IMR-90 (cell line): ENCODE results near the gene ALOX5AP.

Source experiments
- RFX5 ChIP-seq: IDR thresholded peaks from 2 replicates; pipeline ENCODE4 v1.8.0; 2012; ENCODE audit warnings: low read depth, mild to moderate bottlenecking, low read length, moderate library complexity
- TF ChIP-seq, protein P1 (sequence below): conservative IDR thresholded peaks from 2 replicates; pipeline ENCODE4 v1.5.1; 2012; ENCODE audit warnings: mild to moderate bottlenecking, low read depth, low read length, improper control_type of control experiment

DNA sequence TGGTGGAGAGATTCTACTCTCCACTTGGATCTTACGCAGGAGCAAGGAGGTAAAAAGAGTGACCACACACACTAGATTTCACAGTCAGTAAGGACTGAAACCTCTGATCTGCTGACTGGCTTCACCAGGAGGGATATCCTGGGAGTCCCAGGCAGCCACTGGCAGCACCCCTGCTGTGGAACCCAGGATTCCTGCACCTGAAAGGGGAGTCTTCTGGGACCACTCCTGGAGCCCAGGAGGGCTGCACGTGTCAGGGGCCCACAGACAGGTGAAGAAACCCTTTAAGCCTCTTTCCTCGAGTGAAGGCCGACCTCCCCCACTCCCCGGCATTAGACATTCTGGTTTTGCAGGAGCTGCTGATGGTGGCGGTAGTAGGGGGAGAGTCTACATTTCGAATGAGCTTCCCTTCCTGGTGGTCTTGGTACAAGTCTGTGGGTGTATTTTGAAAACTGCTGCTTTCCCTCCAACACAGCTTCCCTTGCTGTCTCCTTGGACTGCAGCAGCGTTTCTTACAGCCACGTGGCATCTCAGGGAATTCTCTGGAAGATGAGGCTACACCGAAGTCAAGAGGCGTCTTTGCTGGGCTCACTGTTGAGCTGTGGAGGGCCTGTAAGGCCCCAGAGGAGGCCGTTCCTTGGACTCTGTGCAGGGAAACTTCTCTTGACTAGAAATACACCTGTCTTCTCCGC, 62.6 kb downstream of the ALOX5AP start:
- TF ChIP-seq, protein P1, sequence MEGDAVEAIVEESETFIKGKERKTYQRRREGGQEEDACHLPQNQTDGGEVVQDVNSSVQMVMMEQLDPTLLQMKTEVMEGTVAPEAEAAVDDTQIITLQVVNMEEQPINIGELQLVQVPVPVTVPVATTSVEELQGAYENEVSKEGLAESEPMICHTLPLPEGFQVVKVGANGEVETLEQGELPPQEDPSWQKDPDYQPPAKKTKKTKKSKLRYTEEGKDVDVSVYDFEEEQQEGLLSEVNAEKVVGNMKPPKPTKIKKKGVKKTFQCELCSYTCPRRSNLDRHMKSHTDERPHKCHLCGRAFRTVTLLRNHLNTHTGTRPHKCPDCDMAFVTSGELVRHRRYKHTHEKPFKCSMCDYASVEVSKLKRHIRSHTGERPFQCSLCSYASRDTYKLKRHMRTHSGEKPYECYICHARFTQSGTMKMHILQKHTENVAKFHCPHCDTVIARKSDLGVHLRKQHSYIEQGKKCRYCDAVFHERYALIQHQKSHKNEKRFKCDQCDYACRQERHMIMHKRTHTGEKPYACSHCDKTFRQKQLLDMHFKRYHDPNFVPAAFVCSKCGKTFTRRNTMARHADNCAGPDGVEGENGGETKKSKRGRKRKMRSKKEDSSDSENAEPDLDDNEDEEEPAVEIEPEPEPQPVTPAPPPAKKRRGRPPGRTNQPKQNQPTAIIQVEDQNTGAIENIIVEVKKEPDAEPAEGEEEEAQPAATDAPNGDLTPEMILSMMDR: no peak
- TF ChIP-seq RFX5: no peak
